ENCODE measurements around the gene MSX1. TPM values are rescaled to one million over a fixed set of nuclear protein-coding genes. Genes with fewer than 3 reads are reported as not detected.
A peak's percentile ranks its signal among the peaks of the same experiment; 100 is the strongest.

MSX1 gene
- total RNA-seq, 1 experiment from 2014 or later = not detected

DNA sequence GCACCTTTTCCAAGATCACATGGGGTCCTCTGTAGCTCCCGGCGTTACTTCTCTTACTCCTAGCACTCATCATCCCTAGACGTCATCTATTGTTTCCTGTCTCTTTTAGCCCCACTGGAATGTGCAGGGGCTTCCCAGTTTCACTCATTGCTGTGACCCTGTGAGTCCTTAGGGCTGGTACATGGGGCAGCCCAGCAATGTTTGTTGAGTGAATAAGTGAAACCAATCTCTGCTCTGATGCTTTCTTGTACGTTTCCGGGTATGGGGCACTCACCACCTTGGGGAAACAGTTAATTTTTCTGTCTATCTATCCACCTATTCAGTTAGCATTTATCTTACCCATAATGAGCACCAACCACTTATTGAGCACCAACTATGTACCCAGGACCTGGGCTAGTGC is 16.1 kb downstream of the MSX1 start:
- DNase-seq = no peak
- Histone ChIP-seq H3K36me3 (ENCODE audit: low read depth) (no peaks in the 10 kb centered on the region), H4K20me1 (ENCODE audit: insufficient read depth) (no peaks in the 10 kb centered on the region), H3K4me1 (replicated peaks; ENCODE audit: insufficient read depth) (no peaks in the 10 kb centered on the region), H3K27me3 (ENCODE audit: insufficient read depth, low read depth) (peaks cover 16% of the 10 kb centered on the region), H3K4me2 (no peak overlapping the region), H3K79me2 (ENCODE audit: low read depth) (no peaks in the 10 kb centered on the region), H3K9me2 (ENCODE audit: insufficient read depth) (no peaks in the 10 kb centered on the region), H3K9me3 (ENCODE audit: insufficient read depth, low read depth) (no peaks in the 10 kb centered on the region), H3K4me3 (no peak overlapping the region), H3K27ac (no peak overlapping the region), H2AFZ (no peak overlapping the region), H3F3A (ENCODE audit: insufficient read depth, low read depth) (no peaks in the 10 kb centered on the region)
- POLR2A ChIA-PET (ENCODE audit: unreplicated experiment) = no interaction called here
- TF ChIP-seq EZH2 (IDR thresholded peaks at IDR 0.05; ENCODE audit: low read depth) = no peak
- TF ChIP-seq, protein P1, sequence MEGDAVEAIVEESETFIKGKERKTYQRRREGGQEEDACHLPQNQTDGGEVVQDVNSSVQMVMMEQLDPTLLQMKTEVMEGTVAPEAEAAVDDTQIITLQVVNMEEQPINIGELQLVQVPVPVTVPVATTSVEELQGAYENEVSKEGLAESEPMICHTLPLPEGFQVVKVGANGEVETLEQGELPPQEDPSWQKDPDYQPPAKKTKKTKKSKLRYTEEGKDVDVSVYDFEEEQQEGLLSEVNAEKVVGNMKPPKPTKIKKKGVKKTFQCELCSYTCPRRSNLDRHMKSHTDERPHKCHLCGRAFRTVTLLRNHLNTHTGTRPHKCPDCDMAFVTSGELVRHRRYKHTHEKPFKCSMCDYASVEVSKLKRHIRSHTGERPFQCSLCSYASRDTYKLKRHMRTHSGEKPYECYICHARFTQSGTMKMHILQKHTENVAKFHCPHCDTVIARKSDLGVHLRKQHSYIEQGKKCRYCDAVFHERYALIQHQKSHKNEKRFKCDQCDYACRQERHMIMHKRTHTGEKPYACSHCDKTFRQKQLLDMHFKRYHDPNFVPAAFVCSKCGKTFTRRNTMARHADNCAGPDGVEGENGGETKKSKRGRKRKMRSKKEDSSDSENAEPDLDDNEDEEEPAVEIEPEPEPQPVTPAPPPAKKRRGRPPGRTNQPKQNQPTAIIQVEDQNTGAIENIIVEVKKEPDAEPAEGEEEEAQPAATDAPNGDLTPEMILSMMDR (conservative IDR thresholded peaks at IDR 0.05) = no peak
- intact Hi-C loops (cut with micrococcal nuclease; ENCODE audit: unreplicated experiment) = no loop called here
- CTCF ChIA-PET = no interaction called here
- BruUV-seq (replicated peaks) = no TSS peak

GRCh38 chr4:4876945-4877661 is 17.6 kb downstream of the MSX1 start:
- BruUV-seq (replicated peaks) = no TSS peak

DNA sequence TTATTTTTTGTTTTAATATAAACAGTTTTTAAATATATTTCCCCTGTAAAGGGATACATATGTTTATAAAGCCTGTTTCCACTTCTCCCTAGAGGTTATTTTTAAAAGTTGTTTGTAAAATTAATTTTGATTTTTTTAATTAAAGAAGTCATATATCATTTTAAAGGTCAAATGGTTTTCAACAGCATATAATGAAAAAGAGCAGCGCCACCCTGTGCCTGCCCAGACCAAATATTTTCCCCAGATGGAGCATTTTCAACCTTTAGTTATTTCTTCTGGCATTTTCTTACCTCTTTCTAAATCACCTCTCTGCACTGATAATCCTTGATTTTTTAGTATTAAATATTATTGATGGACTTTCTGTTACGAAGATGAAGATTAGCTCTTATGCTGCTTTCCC is 21.0 kb downstream of the MSX1 start:
- no peaks in the 10 kb centered on the region for H3K36me3 ChIP-seq (ENCODE audit: low read depth)
- H3K4me2 ChIP-seq = no peak overlapping the region
- H3K27me3 ChIP-seq (ENCODE audit: insufficient read depth, low read depth) = no peaks in the 10 kb centered on the region
- H3K27ac ChIP-seq = no peak overlapping the region
- H3K4me3 ChIP-seq = no peak overlapping the region
- H2AFZ ChIP-seq = no peak overlapping the region
- ChIA-PET POLR2A (ENCODE audit: unreplicated experiment) (no interaction called here), CTCF (no interaction called here)
- no peaks in the 10 kb centered on the region for H3K4me1 ChIP-seq (replicated peaks; ENCODE audit: insufficient read depth)
- H3K79me2 ChIP-seq (ENCODE audit: low read depth) = no peaks in the 10 kb centered on the region
- no peak for TF ChIP-seq EZH2 (IDR thresholded peaks at IDR 0.05; ENCODE audit: low read depth)
- TF ChIP-seq, protein P1 (conservative IDR thresholded peaks at IDR 0.05) = peak; percentile 55
- H3K9me2 ChIP-seq (ENCODE audit: insufficient read depth) = no peaks in the 10 kb centered on the region
- no TSS peak for BruUV-seq (replicated peaks)
- H4K20me1 ChIP-seq (ENCODE audit: insufficient read depth) = no peaks in the 10 kb centered on the region
- no peak for DNase-seq
- H3K9me3 ChIP-seq (ENCODE audit: insufficient read depth, low read depth) = no peaks in the 10 kb centered on the region
- H3F3A ChIP-seq (ENCODE audit: insufficient read depth, low read depth) = no peaks in the 10 kb centered on the region
- intact Hi-C loops (cut with micrococcal nuclease; ENCODE audit: unreplicated experiment) = loop anchor here (1.0 kb wide), 1 partner anchor 392 kb away; no protein-coding TSS in a partner anchor

More at GRCh38 chr4:4876945-4877661, 17.6 kb downstream of the MSX1 start:
- H3K27me3 ChIP-seq (ENCODE audit: insufficient read depth, low read depth) = peaks cover 10% of the 10 kb centered on the region; the same call in 1 of the 2 replicates
- ChIA-PET CTCF (interaction anchor here (0.7 kb wide), 1 partner anchor 352 kb away, joined by 3 read pairs; no protein-coding TSS in a partner anchor), POLR2A (ENCODE audit: unreplicated experiment) (no interaction called here)
- no peaks in the 10 kb centered on the region for H3K4me1 ChIP-seq (replicated peaks; ENCODE audit: insufficient read depth)
- no peaks in the 10 kb centered on the region for H3K9me3 ChIP-seq (ENCODE audit: insufficient read depth, low read depth)
- TF ChIP-seq, protein P1 (conservative IDR thresholded peaks at IDR 0.05) = no peak
- no peak for TF ChIP-seq EZH2 (IDR thresholded peaks at IDR 0.05; ENCODE audit: low read depth)
- H3K4me3 ChIP-seq = no peak overlapping the region
- H3K4me2 ChIP-seq = no peak overlapping the region
- H3K27ac ChIP-seq = no peak overlapping the region
- intact Hi-C loops (cut with micrococcal nuclease; ENCODE audit: unreplicated experiment) = no loop called here
- H2AFZ ChIP-seq = no peak overlapping the region
- no peaks in the 10 kb centered on the region for H3K79me2 ChIP-seq (ENCODE audit: low read depth)
- no peak for DNase-seq
- H4K20me1 ChIP-seq (ENCODE audit: insufficient read depth) = no peaks in the 10 kb centered on the region
- no peaks in the 10 kb centered on the region for H3K9me2 ChIP-seq (ENCODE audit: insufficient read depth)
- no peaks in the 10 kb centered on the region for H3K36me3 ChIP-seq (ENCODE audit: low read depth)
- H3F3A ChIP-seq (ENCODE audit: insufficient read depth, low read depth) = no peaks in the 10 kb centered on the region
